ENCODE measurements around the gene CA9.

- TF ChIP-seq CTCF (conservative IDR thresholded peaks at IDR 0.05) = no peak
- no peak for TF ChIP-seq EZH2 (IDR thresholded peaks at IDR 0.05; ENCODE audit: low read depth)
These were observed 7.7 kb downstream of the CA9 start for GRCh38 chr9:35681341-35682002.
